SK-N-SH (cell line): ENCODE measurements around the gene DGKI. TPM values are rescaled to one million over a fixed set of nuclear protein-coding genes. Genes with fewer than 3 reads are reported as not detected.

Experiments used
- CTCF ChIA-PET: fragments of 300-600, 350-600 bp; formaldehyde crosslinking; extraction: SDS; loops from one replicate; lab custom pipeline; 2021; lab: Yijun Ruan, JAX
- POLR2A ChIA-PET: fragments of 350-600 bp; sonication (Branson Sonifier 250); formaldehyde crosslinking; extraction: SDS; loops from one replicate; lab custom pipeline; 2020; ENCODE audit warnings: antibody characterized with exemption, inconsistent platforms; lab: Yijun Ruan, JAX
- DNase-seq: peaks from one replicate; pipeline ENCODE4 v3.0.0; 2012
- H2AFZ ChIP-seq: fragments of 200-600 bp; sonication (generic); 2 replicates; pipeline ENCODE4 v1.8.1; 2016; ENCODE audit warnings: antibody characterized with exemption, mild to moderate bottlenecking, low read depth
- H3F3A ChIP-seq: fragments of 200-600 bp; sonication (generic); replicated peaks from 2 replicates; pipeline ENCODE3; 2016; ENCODE audit warnings: antibody characterized with exemption, mild to moderate bottlenecking; ENCODE audit not compliant: insufficient read depth
- H3K27ac ChIP-seq, 2 experiments: fragments of 200-500 bp in 1 of 2; fragments of 200-600 bp in 1 of 2; sonication (Bioruptor generic) in 1 of 2; sonication (generic), shearing (Covaris generic) in 1 of 2; 2 replicates each; pipeline versions ENCODE4 v1.5.1 to v1.6.1; 2014 to 2016; ENCODE audit warnings: low read depth in 2 of 2, inconsistent platforms in 1 of 2, low read length in 1 of 2, mild to moderate bottlenecking in 1 of 2, mixed read lengths in 1 of 2
- H3K27me3 ChIP-seq: fragments of 200-600 bp; sonication (generic), shearing (Covaris generic); 2 replicates; pipeline ENCODE4 v1.6.1; 2016; ENCODE audit warnings: mixed run types; ENCODE audit not compliant: insufficient read depth
- H3K36me3 ChIP-seq, 2 experiments: fragments of 200-500 bp in 1 of 2; fragments of 200-600 bp in 1 of 2; sonication (Bioruptor generic) in 1 of 2; sonication (generic) in 1 of 2; replicated peaks in 1 of 2; 2 replicates each; pipeline versions ENCODE3 to v1.5.1; 2014 to 2016; ENCODE audit warnings: low read length in 1 of 2, mild to moderate bottlenecking in 1 of 2; ENCODE audit not compliant: insufficient read depth in 2 of 2, control insufficient read depth in 1 of 2
- H3K4me1 ChIP-seq, 2 experiments: fragments of 200-500 bp in 1 of 2; fragments of 200-600 bp in 1 of 2; sonication (Bioruptor generic) in 1 of 2; sonication (generic), shearing (Covaris generic) in 1 of 2; 2 replicates each; pipeline versions ENCODE4 v1.5.1 to v1.6.1; 2014 to 2016; ENCODE audit warnings: low read depth in 1 of 2, low read length in 1 of 2, mixed run types in 1 of 2; ENCODE audit not compliant: insufficient read depth in 2 of 2, control insufficient read depth in 1 of 2
- H3K4me2 ChIP-seq: fragments of 200-600 bp; sonication (generic), shearing (Covaris generic); 2 replicates; pipeline ENCODE4 v1.6.1; 2017; ENCODE audit warnings: mixed run types
- H3K4me3 ChIP-seq, 2 experiments: fragments of 200-500 bp in 1 of 2; fragments of 200-600 bp in 1 of 2; sonication (Bioruptor generic) in 1 of 2; sonication (generic), shearing (Covaris generic) in 1 of 2; 2 replicates each; pipeline versions ENCODE4 v1.5.1 to v1.8.1; 2014 to 2016; ENCODE audit warnings: low read depth in 2 of 2, inconsistent platforms in 1 of 2, low read length in 1 of 2, mild to moderate bottlenecking in 1 of 2, mixed read lengths in 1 of 2, moderate library complexity in 1 of 2
- H3K79me2 ChIP-seq: fragments of 200-600 bp; sonication (generic); 2 replicates; pipeline ENCODE4 v1.8.1; 2017; ENCODE audit warnings: mild to moderate bottlenecking; ENCODE audit not compliant: insufficient read depth
- H3K9ac ChIP-seq: fragments of 200-600 bp; sonication (generic); 2 replicates; pipeline ENCODE4 v1.6.1; 2017; ENCODE audit warnings: mixed run types
- H3K9me2 ChIP-seq: fragments of 200-600 bp; sonication (generic); 2 replicates; pipeline ENCODE4 v1.6.1; 2017; ENCODE audit warnings: mixed run types
- H3K9me3 ChIP-seq: fragments of 200-600 bp; sonication (generic); 2 replicates; pipeline ENCODE4 v1.6.1; 2017; ENCODE audit warnings: mixed run types, mild to moderate bottlenecking, moderate library complexity
- H4K20me1 ChIP-seq: fragments of 200-600 bp; sonication (generic); 2 replicates; pipeline ENCODE4 v1.6.1; 2017; ENCODE audit warnings: mild to moderate bottlenecking, mixed run types; ENCODE audit not compliant: insufficient read depth
- ELF1 ChIP-seq: IDR thresholded peaks from 2 replicates; pipeline ENCODE4 v1.4.0; 2012
- FOXJ3 ChIP-seq: sonication (generic); formaldehyde crosslinking; IDR thresholded peaks from 2 replicates; pipeline ENCODE4 v1.5.1; 2020; ENCODE audit warnings: mild to moderate bottlenecking, missing genetic modification reagents
- GABPA ChIP-seq: IDR thresholded peaks from 2 replicates; pipeline ENCODE4 v1.4.0; 2012; ENCODE audit warnings: low read depth, mild to moderate bottlenecking
- GATA2 ChIP-seq: sonication (generic); formaldehyde crosslinking; IDR thresholded peaks from 2 replicates; pipeline ENCODE4 v1.5.0; 2020; ENCODE audit warnings: mild to moderate bottlenecking, missing genetic modification reagents
- MEF2A ChIP-seq: IDR thresholded peaks from 2 replicates; pipeline ENCODE4 v1.4.0; 2012; ENCODE audit warnings: low read depth, borderline replicate concordance
- MXI1 ChIP-seq: IDR thresholded peaks from 2 replicates; pipeline ENCODE4 v1.6.1; 2012; ENCODE audit warnings: mild to moderate bottlenecking, low read depth, low read length, improper control_type of control experiment
- NFIC ChIP-seq: IDR thresholded peaks from 2 replicates; pipeline ENCODE4 v1.4.0; 2012; ENCODE audit warnings: borderline replicate concordance
- NRF1 ChIP-seq: IDR thresholded peaks from 2 replicates; pipeline ENCODE4 v1.6.1; 2012; ENCODE audit warnings: low read depth, mild to moderate bottlenecking, low read length
- POLR2AphosphoS5 ChIP-seq: IDR thresholded peaks from 2 replicates; pipeline ENCODE4 v1.6.1; 2012; ENCODE audit warnings: low read depth, low read length
- RAD21 ChIP-seq: IDR thresholded peaks from 2 replicates; pipeline ENCODE4 v1.6.1; 2012; ENCODE audit warnings: mild to moderate bottlenecking, low read length
- RFX5 ChIP-seq: IDR thresholded peaks from 2 replicates; pipeline ENCODE4 v1.6.1; 2012; ENCODE audit warnings: mild to moderate bottlenecking, improper control_type of control experiment, low read length
- SIN3A ChIP-seq: IDR thresholded peaks from 2 replicates; pipeline ENCODE4 v1.6.1; 2012; ENCODE audit warnings: low read depth, mild to moderate bottlenecking, low read length, moderate library complexity, borderline replicate concordance
- SMC3 ChIP-seq: IDR thresholded peaks from 2 replicates; pipeline ENCODE4 v1.6.1; 2012; ENCODE audit warnings: low read depth, low read length, improper control_type of control experiment
- TCF12 ChIP-seq: IDR thresholded peaks from 2 replicates; pipeline ENCODE4 v1.4.0; 2012
- TEAD4 ChIP-seq: IDR thresholded peaks from 2 replicates; pipeline ENCODE4 v1.4.0; 2012; ENCODE audit warnings: mild to moderate bottlenecking, borderline replicate concordance; ENCODE audit not compliant: insufficient read depth
- USF2 ChIP-seq: fragments of 150-350 bp; IDR thresholded peaks from 2 replicates; pipeline ENCODE4 v1.6.1; 2017; ENCODE audit warnings: antibody characterized with exemption, low read length, low read depth, borderline replicate concordance
- YY1 ChIP-seq: IDR thresholded peaks from 2 replicates; pipeline ENCODE4 v1.4.0; 2012; ENCODE audit warnings: low read depth, mild to moderate bottlenecking
- ZBTB33 ChIP-seq: IDR thresholded peaks from 2 replicates; pipeline ENCODE4 v1.4.0; 2012; ENCODE audit warnings: low read depth, borderline replicate concordance
- WGBS: methylation state at CpG from one replicate; pipeline ENCODE4 v1.1.6; 2017; ENCODE audit warnings: low lambda C conversion rate; 5-methylcytosine and 5-hydroxymethylcytosine counted together
- polyA plus RNA-seq, 3 experiments: library from polyadenylated mRNA; depleted of rRNA; stranded (reverse); fragments of >200 nt; gene quantifications; 2 replicates each; pipeline ENCODE4 v1.2.3, GENCODE V29; 2012
- TF ChIP-seq, protein P1 (sequence below): fragments of 200-600 bp; sonication (generic); IDR thresholded peaks from 2 replicates; pipeline ENCODE4 v1.6.1; 2017; ENCODE audit warnings: antibody characterized with exemption, mild to moderate bottlenecking, moderate library complexity
- TF ChIP-seq, protein P2 (sequence below): IDR thresholded peaks from 2 replicates; pipeline ENCODE4 v1.4.0; 2012; ENCODE audit warnings: low read depth, borderline replicate concordance
- TF ChIP-seq, protein P3 (sequence below): fragments of 150-350 bp; IDR thresholded peaks from 2 replicates; pipeline ENCODE4 v1.6.1; 2016; ENCODE audit warnings: mild to moderate bottlenecking, low read depth, low read length

The DGKI gene
- polyA plus RNA-seq, 1 of the 3 experiments (the other 2 are of a cell fraction): 1.3 TPM

DNA sequence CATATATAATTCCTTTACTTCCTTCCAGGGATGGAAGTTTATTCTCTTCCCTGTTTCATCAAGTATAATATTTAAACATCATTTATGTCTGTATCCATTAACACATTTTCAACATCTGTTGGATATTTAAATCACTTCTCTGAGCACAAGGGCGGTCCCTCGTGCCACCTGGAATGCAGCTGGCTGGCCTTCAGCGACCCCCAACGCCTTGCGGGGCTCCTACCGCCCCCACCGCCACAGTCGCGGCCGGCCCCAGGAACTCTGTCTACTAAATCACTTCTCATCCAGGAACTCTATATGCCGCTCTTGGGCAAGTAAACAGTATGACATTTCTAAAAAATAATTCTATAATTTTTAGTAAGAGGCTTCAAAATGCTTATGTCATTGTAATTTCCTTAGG, 282.1 kb downstream of the DGKI start:
- Histone ChIP-seq H4K20me1 (no peaks in the 10 kb centered on the region), H3K4me1 (no peaks in the 10 kb centered on the region), H3F3A (no peaks in the 10 kb centered on the region), H3K9me3 (peaks cover 5% of the 10 kb centered on the region; the same call in 1 of the 2 replicates), H3K79me2 (no peaks in the 10 kb centered on the region), H3K4me3 (no peak overlapping the region), H3K9me2 (no peaks in the 10 kb centered on the region), H3K9ac (no peak overlapping the region), H3K27ac (no peak overlapping the region), H3K36me3 (peaks cover 9 to 44% of the 10 kb centered on the region in 2 experiments), H3K4me2 (no peak overlapping the region), H2AFZ (no peak overlapping the region), H3K27me3 (no peaks in the 10 kb centered on the region)
- whole genome bisulfite sequencing: 92% methylated on average over 11 of the region's 11 CpGs
- ChIA-PET POLR2A (no interaction called here), CTCF (interaction anchor here (0.7 kb wide), 1 partner anchor 1719 kb away, joined by 3 read pairs; no protein-coding TSS in a partner anchor)
- DNase-seq: no peak
- TF ChIP-seq MXI1: no peak
- no peak for TF ChIP-seq MEF2A
- no peak for TF ChIP-seq POLR2AphosphoS5
- no peak for TF ChIP-seq ELF1
- TF ChIP-seq, protein P1, sequence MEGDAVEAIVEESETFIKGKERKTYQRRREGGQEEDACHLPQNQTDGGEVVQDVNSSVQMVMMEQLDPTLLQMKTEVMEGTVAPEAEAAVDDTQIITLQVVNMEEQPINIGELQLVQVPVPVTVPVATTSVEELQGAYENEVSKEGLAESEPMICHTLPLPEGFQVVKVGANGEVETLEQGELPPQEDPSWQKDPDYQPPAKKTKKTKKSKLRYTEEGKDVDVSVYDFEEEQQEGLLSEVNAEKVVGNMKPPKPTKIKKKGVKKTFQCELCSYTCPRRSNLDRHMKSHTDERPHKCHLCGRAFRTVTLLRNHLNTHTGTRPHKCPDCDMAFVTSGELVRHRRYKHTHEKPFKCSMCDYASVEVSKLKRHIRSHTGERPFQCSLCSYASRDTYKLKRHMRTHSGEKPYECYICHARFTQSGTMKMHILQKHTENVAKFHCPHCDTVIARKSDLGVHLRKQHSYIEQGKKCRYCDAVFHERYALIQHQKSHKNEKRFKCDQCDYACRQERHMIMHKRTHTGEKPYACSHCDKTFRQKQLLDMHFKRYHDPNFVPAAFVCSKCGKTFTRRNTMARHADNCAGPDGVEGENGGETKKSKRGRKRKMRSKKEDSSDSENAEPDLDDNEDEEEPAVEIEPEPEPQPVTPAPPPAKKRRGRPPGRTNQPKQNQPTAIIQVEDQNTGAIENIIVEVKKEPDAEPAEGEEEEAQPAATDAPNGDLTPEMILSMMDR: no peak
- TF ChIP-seq, protein P2, sequence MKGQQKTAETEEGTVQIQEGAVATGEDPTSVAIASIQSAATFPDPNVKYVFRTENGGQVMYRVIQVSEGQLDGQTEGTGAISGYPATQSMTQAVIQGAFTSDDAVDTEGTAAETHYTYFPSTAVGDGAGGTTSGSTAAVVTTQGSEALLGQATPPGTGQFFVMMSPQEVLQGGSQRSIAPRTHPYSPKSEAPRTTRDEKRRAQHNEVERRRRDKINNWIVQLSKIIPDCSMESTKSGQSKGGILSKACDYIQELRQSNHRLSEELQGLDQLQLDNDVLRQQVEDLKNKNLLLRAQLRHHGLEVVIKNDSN: no peak
- TF ChIP-seq TCF12: no peak
- no peak for TF ChIP-seq RAD21
- no peak for TF ChIP-seq GABPA
- TF ChIP-seq FOXJ3 (CRISPR knock-in tag): no peak
- TF ChIP-seq RFX5: no peak
- TF ChIP-seq USF2: no peak

GRCh38 chr7:137563981-137564380, 282.8 kb downstream of the DGKI start:
- peaks cover 9 to 44% of the 10 kb centered on the region in 2 experiments for H3K36me3 ChIP-seq
- H3K4me3 ChIP-seq: no peak overlapping the region
- no peaks in the 10 kb centered on the region for H3K27me3 ChIP-seq
- H3K79me2 ChIP-seq: no peaks in the 10 kb centered on the region
- POLR2A ChIA-PET: no interaction called here
- no peaks in the 10 kb centered on the region for H3K4me1 ChIP-seq
- no peak overlapping the region for H3K4me2 ChIP-seq
- H3K27ac ChIP-seq: no peak overlapping the region
- H3K9me3 ChIP-seq: peaks cover 5% of the 10 kb centered on the region; the same call in 1 of the 2 replicates
- DNase-seq: no peak
- H4K20me1 ChIP-seq: no peaks in the 10 kb centered on the region
- no peaks in the 10 kb centered on the region for H3K9me2 ChIP-seq
- no peak overlapping the region for H2AFZ ChIP-seq
- H3K9ac ChIP-seq: no peak overlapping the region
- CTCF ChIA-PET: interaction anchor here (1.0 kb wide), 1 partner anchor 14 kb away, joined by 3 read pairs; no protein-coding TSS in a partner anchor
- H3F3A ChIP-seq: no peaks in the 10 kb centered on the region
- TF ChIP-seq ZBTB33 (no peak), YY1 (no peak), ELF1 (no peak), GABPA (no peak), SMC3 (no peak), USF2 (no peak), NFIC (no peak), MXI1 (no peak), SIN3A (no peak), RFX5 (no peak), TEAD4 (no peak), GATA2 (CRISPR knock-in tag) (no peak), NRF1 (no peak)
- TF ChIP-seq, protein P3, sequence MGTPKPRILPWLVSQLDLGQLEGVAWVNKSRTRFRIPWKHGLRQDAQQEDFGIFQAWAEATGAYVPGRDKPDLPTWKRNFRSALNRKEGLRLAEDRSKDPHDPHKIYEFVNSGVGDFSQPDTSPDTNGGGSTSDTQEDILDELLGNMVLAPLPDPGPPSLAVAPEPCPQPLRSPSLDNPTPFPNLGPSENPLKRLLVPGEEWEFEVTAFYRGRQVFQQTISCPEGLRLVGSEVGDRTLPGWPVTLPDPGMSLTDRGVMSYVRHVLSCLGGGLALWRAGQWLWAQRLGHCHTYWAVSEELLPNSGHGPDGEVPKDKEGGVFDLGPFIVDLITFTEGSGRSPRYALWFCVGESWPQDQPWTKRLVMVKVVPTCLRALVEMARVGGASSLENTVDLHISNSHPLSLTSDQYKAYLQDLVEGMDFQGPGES: no peak
